Neural cell (in vitro differentiated cells): ENCODE measurements around the gene PEX11B. TPM values are rescaled to one million over a fixed set of nuclear protein-coding genes. Genes with fewer than 3 reads are reported as not detected.

ENCODE experiments used
- H2AFZ ChIP-seq: fragments of 200-600, 300-800 bp; sonication (generic), shearing (Covaris generic); 2 replicates; pipeline ENCODE4 v1.6.0; 2014; ENCODE audit warnings: low read depth, mild to moderate bottlenecking, antibody characterized with exemption, low read length, moderate library complexity
- H3F3A ChIP-seq: fragments of 200-600 bp; shearing (Covaris generic); 2 replicates; pipeline ENCODE4 v1.6.1; 2016; ENCODE audit warnings: mild to moderate bottlenecking, moderate library complexity, mixed read lengths, antibody characterized with exemption, low read length; ENCODE audit not compliant: insufficient read depth, poor library complexity, severe bottlenecking
- H3K27ac ChIP-seq: fragments of 200-600, 300-800 bp; sonication (generic), shearing (Covaris generic); 2 replicates; pipeline ENCODE4 v1.5.1; 2014; ENCODE audit warnings: mild to moderate bottlenecking, low read length, moderate library complexity
- H3K27me3 ChIP-seq: fragments of 300-800, 200-600 bp; sonication (generic), shearing (Covaris generic); 2 replicates; pipeline ENCODE4 v1.6.0; 2014; ENCODE audit warnings: mild to moderate bottlenecking, low read depth, low read length, moderate library complexity; ENCODE audit not compliant: insufficient read depth
- H3K36me3 ChIP-seq: fragments of 300-800, 200-600 bp; sonication (generic), shearing (Covaris generic); 2 replicates; pipeline ENCODE4 v1.5.1; 2014; ENCODE audit warnings: mild to moderate bottlenecking, antibody characterized with exemption, low read length, moderate library complexity; ENCODE audit not compliant: insufficient read depth
- H3K4me2 ChIP-seq: fragments of 300-800, 200-600 bp; sonication (generic), shearing (Covaris generic); 2 replicates; pipeline ENCODE4 v1.6.0; 2014; ENCODE audit warnings: mild to moderate bottlenecking, low read length
- H3K4me3 ChIP-seq: fragments of 300-800, 200-600 bp; sonication (generic), shearing (Covaris generic); 2 replicates; pipeline ENCODE4 v1.5.1; 2014; ENCODE audit warnings: mild to moderate bottlenecking, low read length, moderate library complexity
- H3K79me2 ChIP-seq: fragments of 200-600 bp; shearing (Covaris generic); replicated peaks from 2 replicates; pipeline ENCODE4 v1.6.0; 2014; ENCODE audit warnings: mild to moderate bottlenecking, low read length, moderate library complexity; ENCODE audit not compliant: insufficient read depth
- H3K9ac ChIP-seq: fragments of 300-800, 200-600 bp; sonication (generic), shearing (Covaris generic); 2 replicates; pipeline ENCODE4 v1.6.1; 2016; ENCODE audit warnings: mild to moderate bottlenecking, low read length, mixed read lengths
- H3K9me2 ChIP-seq: fragments of 200-600 bp; shearing (Covaris generic); 2 replicates; pipeline ENCODE4 v1.6.1; 2016; ENCODE audit warnings: mild to moderate bottlenecking, low read length, mixed read lengths; ENCODE audit not compliant: insufficient read depth
- H3K9me3 ChIP-seq: fragments of 200-600, 300-800 bp; sonication (generic), shearing (Covaris generic); 2 replicates; pipeline ENCODE4 v1.6.1; 2016; ENCODE audit warnings: mild to moderate bottlenecking, mixed run types, low read length, moderate library complexity, mixed read lengths
- H4K20me1 ChIP-seq: fragments of 200-600 bp; shearing (Covaris generic); 2 replicates; pipeline ENCODE4 v1.6.1; 2016; ENCODE audit warnings: mild to moderate bottlenecking, mixed run types; ENCODE audit not compliant: insufficient read depth
- CTCF ChIP-seq: fragments of 450-650 bp; IDR thresholded peaks from 2 replicates; pipeline ENCODE4 v1.5.1; 2014; ENCODE audit warnings: antibody characterized with exemption, mild to moderate bottlenecking, moderate library complexity; ENCODE audit not compliant: poor library complexity, severe bottlenecking
- EP300 ChIP-seq: fragments of 450-650 bp; conservative IDR thresholded peaks from 2 replicates; pipeline ENCODE4 v1.6.1; 2014; ENCODE audit warnings: antibody characterized with exemption, mild to moderate bottlenecking, moderate library complexity; ENCODE audit not compliant: poor library complexity, severe bottlenecking
- EZH2 ChIP-seq: fragments of 200-600, 300-800 bp; shearing (Covaris generic), sonication (generic); IDR thresholded peaks from 2 replicates; pipeline ENCODE4 v1.6.1; 2014; ENCODE audit warnings: antibody characterized with exemption, low read length, borderline replicate concordance, mild to moderate bottlenecking; ENCODE audit not compliant: insufficient read depth, poor library complexity, severe bottlenecking
- MXI1 ChIP-seq: fragments of 450-650 bp; conservative IDR thresholded peaks from 2 replicates; pipeline ENCODE4 v1.6.1; 2014; ENCODE audit warnings: antibody characterized with exemption, mild to moderate bottlenecking; ENCODE audit not compliant: poor library complexity, severe bottlenecking
- POLR2AphosphoS5 ChIP-seq: IDR thresholded peaks from 2 replicates; pipeline ENCODE4 v1.6.1; 2012
- RAD21 ChIP-seq: fragments of 450-650 bp; conservative IDR thresholded peaks from 2 replicates; pipeline ENCODE4 v1.6.1; 2014; ENCODE audit warnings: antibody characterized with exemption, mild to moderate bottlenecking, moderate library complexity
- REST ChIP-seq: IDR thresholded peaks from 2 replicates; pipeline ENCODE4 v1.6.1; 2012; ENCODE audit warnings: borderline replicate concordance
- SMC3 ChIP-seq: fragments of 450-650 bp; conservative IDR thresholded peaks from 2 replicates; pipeline ENCODE4 v1.6.1; 2014; ENCODE audit warnings: antibody characterized with exemption, mild to moderate bottlenecking, moderate library complexity; ENCODE audit not compliant: poor library complexity
- TAF1 ChIP-seq: IDR thresholded peaks from 2 replicates; pipeline ENCODE4 v1.6.1; 2012; ENCODE audit warnings: low read depth
- polyA plus RNA-seq: library from polyadenylated mRNA; depleted of rRNA; stranded (reverse); fragments of >200 nt; gene quantifications from 2 replicates; pipeline ENCODE4 v1.2.3, GENCODE V29; 2014

The PEX11B gene
- polyA plus RNA-seq, 1 donor from 2014 or later, result 52.4 TPM

- no peak overlapping the region for H3K4me3 ChIP-seq
- peaks cover 22% of the 10 kb centered on the region for H3K27me3 ChIP-seq
- H3K36me3 ChIP-seq, result no peaks in the 10 kb centered on the region
- H3K9ac ChIP-seq, result no peak overlapping the region
- TF ChIP-seq SMC3, result no peak
- TF ChIP-seq RAD21, result no peak
- no peak for TF ChIP-seq MXI1
- no peak for TF ChIP-seq REST
- no peak for TF ChIP-seq EP300
- no peak for TF ChIP-seq EZH2
- no peak for TF ChIP-seq CTCF
- no peak for TF ChIP-seq TAF1
- no peak for TF ChIP-seq POLR2AphosphoS5
- H2AFZ ChIP-seq, result no peak overlapping the region
- no peaks in the 10 kb centered on the region for H3K79me2 ChIP-seq
- no peaks in the 10 kb centered on the region for H3F3A ChIP-seq
- no peak overlapping the region for H3K4me2 ChIP-seq
- H4K20me1 ChIP-seq, result no peaks in the 10 kb centered on the region
- no peak overlapping the region for H3K27ac ChIP-seq
- H3K9me3 ChIP-seq, result no peaks in the 10 kb centered on the region
- H3K9me2 ChIP-seq, result no peaks in the 10 kb centered on the region
These were observed 31.7 kb downstream of the PEX11B start for GRCh38 chr1:145886816-145887215.

GRCh38 chr1:145886390-145886789 lies 32.1 kb downstream of the PEX11B start:
- no peaks in the 10 kb centered on the region for H3F3A ChIP-seq
- no peaks in the 10 kb centered on the region for H3K36me3 ChIP-seq
- peaks cover 22% of the 10 kb centered on the region for H3K27me3 ChIP-seq
- no peak overlapping the region for H3K27ac ChIP-seq
- H2AFZ ChIP-seq, result no peak overlapping the region
- H3K4me2 ChIP-seq, result peak overlapping the region; percentile 62
- no peaks in the 10 kb centered on the region for H3K9me2 ChIP-seq
- no peaks in the 10 kb centered on the region for H3K9me3 ChIP-seq
- no peaks in the 10 kb centered on the region for H3K79me2 ChIP-seq
- H3K9ac ChIP-seq, result peak overlapping the region; percentile 52
- H4K20me1 ChIP-seq, result no peaks in the 10 kb centered on the region
- peak overlapping the region; percentile 81 for H3K4me3 ChIP-seq
- TF ChIP-seq TAF1 (no peak), MXI1 (no peak)

GRCh38 chr1:145885738-145886287 lies 32.7 kb downstream of the PEX11B start, which contains the start of gene ANKRD35:
Gene ANKRD35, minus strand, starts transcription at chr1:145885866. Its CDS starts 108 bp downstream, at chr1:145885758.
- TF ChIP-seq TAF1 (no peak), POLR2AphosphoS5 (no peak), EZH2 (no peak), MXI1 (no peak), REST (no peak), RAD21 (no peak), EP300 (no peak), SMC3 (no peak)
- Histone ChIP-seq H3K36me3 (no peaks in the 10 kb centered on the region), H3K9ac (peak within 1 kb of the TSS; percentile 52), H4K20me1 (no peaks in the 10 kb centered on the region), H3K4me3 (peak within 1 kb of the TSS; percentile 81), H3K27me3 (peaks cover 22% of the 10 kb centered on the region), H3K4me2 (peak within 1 kb of the TSS; percentile 62), H3K27ac (no peak within 1 kb of the TSS), H3K9me3 (no peaks in the 10 kb centered on the region), H2AFZ (peak within 1 kb of the TSS; percentile 56), H3K79me2 (no peaks in the 10 kb centered on the region), H3K9me2 (no peaks in the 10 kb centered on the region), H3F3A (no peaks in the 10 kb centered on the region)
